CD4-positive, alpha-beta T cell (primary cell): ENCODE data around the gene TIMP3. TPM values are rescaled to one million over a fixed set of nuclear protein-coding genes. Genes with fewer than 3 reads are reported as not detected.

Experiments
- ATAC-seq: fragments of 200-7000 bp; cut with Tn5 transposase; one replicate; pipeline ENCODE4 v1.10.0; 2022; ENCODE audit warnings: mild to moderate bottlenecking; ENCODE audit not compliant: poor library complexity
- CTCF ChIA-PET: fragments of 350-600 bp; sonication (Branson Sonifier 250); formaldehyde crosslinking; loops from one replicate; lab custom pipeline; 2021; ENCODE audit warnings: antibody characterized with exemption, inconsistent platforms; lab: Charles Lee
- POLR2A ChIA-PET: fragments of 350-600 bp; sonication (Branson Sonifier 250); formaldehyde crosslinking; loops from one replicate; lab custom pipeline; 2021; ENCODE audit warnings: antibody characterized with exemption, inconsistent platforms; lab: Charles Lee
- DNase-seq, 14 experiments: peaks; one replicate each; pipeline ENCODE4 v3.0.0-alpha.2; 2013 to 2020; ENCODE audit warnings: mixed read lengths in 2 of 14
- H3K27ac ChIP-seq, 2 donors: one replicate each; pipeline versions ENCODE4 v1.5.1 to v1.7.0; 2013; ENCODE audit warnings: low read length in 2 of 2, low read depth in 1 of 2, mild to moderate bottlenecking in 1 of 2
- H3K27me3 ChIP-seq, 2 experiments: 1 replicate in 1 of 2; 2 replicates in 1 of 2; pipeline versions ENCODE4 v1.6.1 to v1.7.0; 2013; ENCODE audit warnings: low read length in 2 of 2, control low read depth in 1 of 2, mild to moderate bottlenecking in 1 of 2, moderate library complexity in 1 of 2; ENCODE audit not compliant: insufficient read depth in 2 of 2, control insufficient read depth in 1 of 2
- H3K36me3 ChIP-seq: one replicate; pipeline ENCODE4 v1.6.1; 2013; ENCODE audit warnings: low read length, control low read depth; ENCODE audit not compliant: insufficient read depth
- H3K4me1 ChIP-seq: one replicate; pipeline ENCODE4 v1.6.1; 2013; ENCODE audit warnings: low read length, control low read depth; ENCODE audit not compliant: insufficient read depth
- H3K4me3 ChIP-seq: one replicate; pipeline ENCODE4 v1.5.1; 2013; ENCODE audit warnings: mild to moderate bottlenecking, low read length, moderate library complexity
- H3K9me3 ChIP-seq, 2 experiments: 1 replicate in 1 of 2; 2 replicates in 1 of 2; pipeline versions ENCODE4 v1.6.1 to v1.7.0; 2013; ENCODE audit warnings: low read length in 2 of 2, mild to moderate bottlenecking in 2 of 2, control low read depth in 1 of 2, moderate library complexity in 1 of 2; ENCODE audit not compliant: control insufficient read depth in 1 of 2, insufficient read depth in 1 of 2
- H3K27ac Mint-ChIP-seq: one replicate; pipeline ENCODE4 v1.8.0; 2020; ENCODE audit warnings: mixed read lengths
- H3K27me3 Mint-ChIP-seq: one replicate; pipeline ENCODE4 v1.8.0; 2021; ENCODE audit warnings: mixed read lengths
- H3K36me3 Mint-ChIP-seq: one replicate; pipeline ENCODE4 v1.8.0; 2021; ENCODE audit warnings: low read depth, mixed read lengths
- H3K4me1 Mint-ChIP-seq: one replicate; pipeline ENCODE4 v1.8.0; 2021; ENCODE audit warnings: low read depth, mixed read lengths
- H3K4me3 Mint-ChIP-seq: one replicate; pipeline ENCODE4 v1.8.0; 2020; ENCODE audit warnings: mild to moderate bottlenecking, mixed read lengths
- H3K9me3 Mint-ChIP-seq: one replicate; pipeline ENCODE4 v1.8.0; 2020; ENCODE audit warnings: mixed read lengths
- intact Hi-C, 2 experiments: fragments of 100-400 bp; cut with DNase I in 1 of 2; cut with micrococcal nuclease in 1 of 2; formaldehyde crosslinking; loops; one replicate each; pipeline versions ENCODE4 v1.15.1 to v1.9.0; 2023 to 2025; cut with DNase I, micrococcal nuclease
- total RNA-seq, 174 experiments: library from RNA in 2 of 174; stranded (reverse) in 2 of 174; gene quantifications; one replicate each; pipeline ENCODE4 v1.2.3 and lab custom pipeline; 2021 to 2026
- TF ChIP-seq, protein P1 (sequence below): fragments of 200-600 bp; IDR thresholded peaks from one replicate; pipeline ENCODE4 v1.8.0; 2022; ENCODE audit warnings: antibody characterized with exemption, mild to moderate bottlenecking

Gene TIMP3
- total RNA-seq, 2 experiments from 2014 or later, result 0.06 TPM; not detected in 1

GRCh38 chr22:32758866-32759385 lies 42.6 kb upstream of the TIMP3 start:
- Mint-ChIP-seq H3K4me3 (no peak overlapping the region), H3K27ac (no peak overlapping the region), H3K9me3 (no peaks in the 10 kb centered on the region), H3K4me1 (no peaks in the 10 kb centered on the region), H3K36me3 (no peaks in the 10 kb centered on the region), H3K27me3 (peaks cover 31% of the 10 kb centered on the region)
- H3K27ac ChIP-seq, result no peak overlapping the region
- no peak for ATAC-seq
- no peaks in the 10 kb centered on the region for H3K9me3 ChIP-seq
- intact Hi-C loops, result no loop called here
- no peaks in the 10 kb centered on the region for H3K4me1 ChIP-seq
- CTCF ChIA-PET, result no interaction called here
- DNase-seq, result no peak
- no peaks in the 10 kb centered on the region for H3K36me3 ChIP-seq
- peaks cover 12 to 17% of the 10 kb centered on the region in 2 experiments for H3K27me3 ChIP-seq
- TF ChIP-seq, protein P1, sequence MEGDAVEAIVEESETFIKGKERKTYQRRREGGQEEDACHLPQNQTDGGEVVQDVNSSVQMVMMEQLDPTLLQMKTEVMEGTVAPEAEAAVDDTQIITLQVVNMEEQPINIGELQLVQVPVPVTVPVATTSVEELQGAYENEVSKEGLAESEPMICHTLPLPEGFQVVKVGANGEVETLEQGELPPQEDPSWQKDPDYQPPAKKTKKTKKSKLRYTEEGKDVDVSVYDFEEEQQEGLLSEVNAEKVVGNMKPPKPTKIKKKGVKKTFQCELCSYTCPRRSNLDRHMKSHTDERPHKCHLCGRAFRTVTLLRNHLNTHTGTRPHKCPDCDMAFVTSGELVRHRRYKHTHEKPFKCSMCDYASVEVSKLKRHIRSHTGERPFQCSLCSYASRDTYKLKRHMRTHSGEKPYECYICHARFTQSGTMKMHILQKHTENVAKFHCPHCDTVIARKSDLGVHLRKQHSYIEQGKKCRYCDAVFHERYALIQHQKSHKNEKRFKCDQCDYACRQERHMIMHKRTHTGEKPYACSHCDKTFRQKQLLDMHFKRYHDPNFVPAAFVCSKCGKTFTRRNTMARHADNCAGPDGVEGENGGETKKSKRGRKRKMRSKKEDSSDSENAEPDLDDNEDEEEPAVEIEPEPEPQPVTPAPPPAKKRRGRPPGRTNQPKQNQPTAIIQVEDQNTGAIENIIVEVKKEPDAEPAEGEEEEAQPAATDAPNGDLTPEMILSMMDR, result no peak
- H3K4me3 ChIP-seq, result no peak overlapping the region
- POLR2A ChIA-PET, result no interaction called here

DNA sequence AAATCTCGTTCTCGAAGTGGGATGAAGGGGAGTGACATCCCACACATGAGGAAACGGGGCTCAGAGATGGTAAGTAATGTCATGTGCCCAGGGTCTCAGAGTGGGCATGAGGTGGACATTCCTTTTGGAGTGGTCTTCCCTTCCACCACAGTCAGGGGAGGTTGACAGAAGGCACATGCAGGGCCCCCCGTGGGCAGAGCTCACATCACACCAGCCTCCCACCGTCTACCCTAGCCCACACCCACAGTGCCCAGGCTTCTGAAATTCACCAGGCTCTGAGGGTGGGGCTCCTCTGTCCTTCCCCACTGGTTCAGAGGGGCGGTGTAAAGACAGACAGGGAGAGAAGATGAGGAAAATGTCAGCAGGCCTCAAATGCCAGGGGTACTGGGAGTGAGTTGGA lies 41.1 kb upstream of the TIMP3 start:
- no peaks in the 10 kb centered on the region for H3K36me3 ChIP-seq
- POLR2A ChIA-PET, result no interaction called here
- no peaks in the 10 kb centered on the region for H3K36me3 Mint-ChIP-seq
- no peak for ATAC-seq
- peaks cover 31% of the 10 kb centered on the region for H3K27me3 Mint-ChIP-seq
- peaks cover 15 to 20% of the 10 kb centered on the region in 2 experiments for H3K27me3 ChIP-seq
- H3K9me3 ChIP-seq, result no peaks in the 10 kb centered on the region
- no peak overlapping the region for H3K4me3 Mint-ChIP-seq
- intact Hi-C loops, result no loop called here
- DNase-seq, result no peak
- no peaks in the 10 kb centered on the region for H3K4me1 Mint-ChIP-seq
- H3K27ac ChIP-seq, result no peak overlapping the region
- no peak overlapping the region for H3K27ac Mint-ChIP-seq
- H3K4me1 ChIP-seq, result peaks cover 4% of the 10 kb centered on the region
- TF ChIP-seq, protein P1, result no peak
- H3K4me3 ChIP-seq, result no peak overlapping the region
- H3K9me3 Mint-ChIP-seq, result no peaks in the 10 kb centered on the region
- CTCF ChIA-PET, result no interaction called here

GRCh38 chr22:32760815-32761214 lies 40.7 kb upstream of the TIMP3 start:
- intact Hi-C loops, result no loop called here
- no peak overlapping the region for H3K27ac Mint-ChIP-seq
- CTCF ChIA-PET, result no interaction called here
- TF ChIP-seq, protein P1, result no peak
- Histone ChIP-seq H3K9me3 (no peaks in the 10 kb centered on the region), H3K4me3 (no peak overlapping the region), H3K27ac (no peak overlapping the region), H3K4me1 (peaks cover 4% of the 10 kb centered on the region), H3K36me3 (no peaks in the 10 kb centered on the region), H3K27me3 (peaks cover 15 to 20% of the 10 kb centered on the region in 2 experiments)
- no peak for DNase-seq
- ATAC-seq, result no peak
- POLR2A ChIA-PET, result no interaction called here
- H3K36me3 Mint-ChIP-seq, result no peaks in the 10 kb centered on the region
- H3K4me1 Mint-ChIP-seq, result no peaks in the 10 kb centered on the region
- H3K27me3 Mint-ChIP-seq, result peaks cover 31% of the 10 kb centered on the region
- H3K9me3 Mint-ChIP-seq, result no peaks in the 10 kb centered on the region
- H3K4me3 Mint-ChIP-seq, result no peak overlapping the region
